SH-SY5Y (cell line): ENCODE measurements around the gene PRDM16.

Experiments
- GATA2 ChIP-seq: IDR thresholded peaks from 2 replicates; pipeline ENCODE4 v1.6.1; 2011; ENCODE audit warnings: mild to moderate bottlenecking, low read depth, low read length
- GATA3 ChIP-seq: IDR thresholded peaks from 2 replicates; pipeline ENCODE4 v1.6.1; 2011; ENCODE audit warnings: low read depth, mild to moderate bottlenecking, low read length, moderate library complexity

DNA sequence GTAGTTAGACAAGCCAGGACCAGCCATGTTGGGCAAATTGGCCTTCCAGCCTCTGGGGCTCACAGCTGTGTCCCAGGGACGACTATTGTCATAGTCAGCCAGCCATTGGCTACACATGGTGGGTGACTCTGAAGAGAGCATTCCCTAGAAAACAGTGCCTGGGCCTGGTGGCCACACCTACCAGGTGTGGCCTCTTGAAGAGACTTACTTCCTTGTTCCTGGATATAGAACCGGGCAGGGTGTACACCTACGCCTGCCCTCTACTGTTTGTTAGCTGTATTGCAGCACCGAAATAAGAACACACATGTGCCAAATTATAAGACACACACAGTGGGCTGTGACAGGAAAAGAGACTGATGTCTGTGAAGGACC, 250.9 kb downstream of the PRDM16 start:
- TF ChIP-seq GATA3 (no peak), GATA2 (no peak)
